AG09309 (cell line): ENCODE results near the gene SASH1.

ENCODE experiments used
- DNase-seq: peaks from one replicate; pipeline ENCODE4 v3.0.0-alpha.2; 2010; ENCODE audit warnings: low read depth
- H3K4me3 ChIP-seq: 2 replicates; pipeline ENCODE4 v1.5.1; 2011; ENCODE audit warnings: mild to moderate bottlenecking, low read depth, low read length, moderate library complexity; ENCODE audit not compliant: control insufficient read depth
- TF ChIP-seq, protein P1 (sequence below): IDR thresholded peaks from 2 replicates; pipeline ENCODE4 v1.5.1; 2011; ENCODE audit warnings: mild to moderate bottlenecking, low read depth, low read length, inconsistent platforms; ENCODE audit not compliant: insufficient read depth, control insufficient read depth; ENCODE audit errors: missing control alignments

The SASH1 gene

DNA sequence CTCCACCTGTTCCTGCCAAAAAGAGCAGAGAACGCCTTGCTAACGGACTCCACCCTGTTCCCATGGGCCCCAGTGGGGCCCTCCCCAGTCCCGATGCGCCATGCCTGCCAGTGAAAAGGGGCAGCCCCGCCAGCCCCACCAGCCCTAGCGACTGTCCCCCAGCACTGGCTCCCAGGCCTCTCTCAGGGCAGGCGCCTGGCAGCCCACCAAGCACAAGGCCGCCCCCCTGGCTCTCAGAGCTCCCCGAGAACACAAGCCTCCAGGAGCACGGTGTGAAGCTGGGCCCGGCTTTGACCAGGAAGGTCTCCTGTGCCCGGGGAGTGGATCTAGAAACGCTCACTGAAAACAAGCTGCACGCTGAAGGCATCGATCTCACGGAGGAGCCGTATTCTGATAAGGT lies 201.8 kb downstream of the SASH1 start:
- H3K4me3 ChIP-seq: no peak overlapping the region
- TF ChIP-seq, protein P1, sequence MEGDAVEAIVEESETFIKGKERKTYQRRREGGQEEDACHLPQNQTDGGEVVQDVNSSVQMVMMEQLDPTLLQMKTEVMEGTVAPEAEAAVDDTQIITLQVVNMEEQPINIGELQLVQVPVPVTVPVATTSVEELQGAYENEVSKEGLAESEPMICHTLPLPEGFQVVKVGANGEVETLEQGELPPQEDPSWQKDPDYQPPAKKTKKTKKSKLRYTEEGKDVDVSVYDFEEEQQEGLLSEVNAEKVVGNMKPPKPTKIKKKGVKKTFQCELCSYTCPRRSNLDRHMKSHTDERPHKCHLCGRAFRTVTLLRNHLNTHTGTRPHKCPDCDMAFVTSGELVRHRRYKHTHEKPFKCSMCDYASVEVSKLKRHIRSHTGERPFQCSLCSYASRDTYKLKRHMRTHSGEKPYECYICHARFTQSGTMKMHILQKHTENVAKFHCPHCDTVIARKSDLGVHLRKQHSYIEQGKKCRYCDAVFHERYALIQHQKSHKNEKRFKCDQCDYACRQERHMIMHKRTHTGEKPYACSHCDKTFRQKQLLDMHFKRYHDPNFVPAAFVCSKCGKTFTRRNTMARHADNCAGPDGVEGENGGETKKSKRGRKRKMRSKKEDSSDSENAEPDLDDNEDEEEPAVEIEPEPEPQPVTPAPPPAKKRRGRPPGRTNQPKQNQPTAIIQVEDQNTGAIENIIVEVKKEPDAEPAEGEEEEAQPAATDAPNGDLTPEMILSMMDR: no peak
- no peak for DNase-seq

DNA sequence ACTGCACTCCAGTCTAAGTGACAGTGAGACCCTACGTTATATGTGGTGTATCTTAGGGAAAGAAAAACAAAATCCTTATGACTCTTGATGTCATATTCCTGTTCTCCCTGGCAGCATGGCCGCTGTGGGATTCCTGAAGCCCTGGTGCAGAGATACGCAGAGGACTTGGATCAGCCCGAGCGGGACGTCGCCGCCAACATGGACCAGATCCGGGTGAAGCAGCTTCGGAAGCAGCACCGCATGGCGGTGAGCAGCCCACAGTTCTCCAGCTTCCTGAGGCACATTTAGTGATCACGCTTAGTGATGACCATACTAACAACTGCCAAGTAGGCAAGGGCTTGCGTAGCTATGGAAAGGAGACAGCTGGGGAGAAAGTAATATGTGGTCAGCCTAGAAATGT lies 203.3 kb downstream of the SASH1 start:
- no peak overlapping the region for H3K4me3 ChIP-seq
- TF ChIP-seq, protein P1: no peak
- no peak for DNase-seq

DNA sequence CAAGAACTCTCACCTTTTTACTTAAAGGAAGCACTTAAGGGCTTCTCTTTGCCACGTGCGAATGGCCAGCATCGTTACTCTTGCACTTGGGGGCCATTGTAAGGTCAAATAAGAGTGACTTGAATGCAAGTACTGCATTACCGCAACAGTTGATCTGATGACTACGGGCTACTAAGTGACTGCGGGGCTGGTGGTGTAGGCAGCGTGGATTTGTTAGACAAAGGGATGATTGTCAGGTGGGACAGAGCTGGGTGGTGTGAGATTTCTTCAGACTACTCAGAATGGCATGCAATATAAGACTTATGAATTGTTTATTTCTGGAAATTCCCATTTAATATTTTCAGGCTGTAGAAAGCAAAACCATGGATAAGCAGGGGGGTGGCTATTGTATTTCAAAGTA lies 204.5 kb downstream of the SASH1 start:
- DNase-seq: no peak
- TF ChIP-seq, protein P1: no peak
- no peak overlapping the region for H3K4me3 ChIP-seq

DNA sequence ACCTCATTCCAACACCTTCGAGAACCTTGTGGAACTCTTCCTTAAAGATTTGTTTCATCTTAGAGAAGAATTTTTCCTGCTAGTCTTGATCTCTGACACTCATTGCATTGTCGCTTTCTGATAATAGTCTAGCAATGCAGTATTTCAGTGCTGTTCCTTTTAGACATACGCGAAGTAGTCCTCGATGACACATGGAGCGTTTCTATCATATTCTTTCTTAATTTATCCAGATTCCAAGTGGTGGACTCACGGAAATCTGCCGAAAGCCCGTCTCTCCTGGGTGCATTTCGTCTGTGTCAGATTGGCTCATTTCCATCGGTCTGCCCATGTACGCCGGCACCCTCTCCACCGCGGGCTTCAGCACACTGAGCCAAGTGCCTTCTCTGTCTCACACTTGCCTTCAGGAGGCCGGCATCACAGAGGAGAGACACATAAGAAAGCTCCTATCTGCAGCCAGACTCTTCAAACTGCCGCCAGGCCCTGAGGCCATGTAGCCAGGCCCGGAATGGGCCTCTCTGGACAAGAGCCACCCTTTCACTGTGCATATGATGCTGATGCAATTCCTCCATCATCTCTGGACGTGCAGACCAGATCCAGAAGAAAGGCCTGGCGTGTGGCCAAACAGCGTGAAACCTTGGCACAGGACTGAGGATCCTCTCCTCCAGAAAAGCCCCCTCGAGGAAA lies 205.6 kb downstream of the SASH1 start:
- TF ChIP-seq, protein P1: no peak
- H3K4me3 ChIP-seq: no peak overlapping the region
- DNase-seq: no peak

DNA sequence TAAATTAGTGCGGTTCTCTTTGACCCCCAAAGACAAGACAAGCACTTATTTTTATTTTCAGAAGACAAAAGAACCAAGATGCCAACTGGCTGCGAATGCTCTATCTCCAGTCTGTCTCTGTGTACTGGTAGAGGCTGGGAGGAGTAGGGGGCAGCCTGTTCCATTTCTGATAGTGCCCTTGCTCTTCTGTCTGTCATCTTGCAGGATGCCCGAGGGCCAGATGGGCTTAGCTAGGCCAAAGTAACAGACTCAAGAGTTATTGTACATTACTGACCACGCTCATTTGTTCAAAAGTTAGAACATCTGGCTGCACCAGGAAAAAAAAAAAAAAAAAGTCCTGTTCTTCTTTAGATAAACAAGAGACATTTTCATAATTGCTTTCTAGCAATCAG lies 206.1 kb downstream of the SASH1 start:
- TF ChIP-seq, protein P1: no peak
- H3K4me3 ChIP-seq: no peak overlapping the region
- no peak for DNase-seq

DNA sequence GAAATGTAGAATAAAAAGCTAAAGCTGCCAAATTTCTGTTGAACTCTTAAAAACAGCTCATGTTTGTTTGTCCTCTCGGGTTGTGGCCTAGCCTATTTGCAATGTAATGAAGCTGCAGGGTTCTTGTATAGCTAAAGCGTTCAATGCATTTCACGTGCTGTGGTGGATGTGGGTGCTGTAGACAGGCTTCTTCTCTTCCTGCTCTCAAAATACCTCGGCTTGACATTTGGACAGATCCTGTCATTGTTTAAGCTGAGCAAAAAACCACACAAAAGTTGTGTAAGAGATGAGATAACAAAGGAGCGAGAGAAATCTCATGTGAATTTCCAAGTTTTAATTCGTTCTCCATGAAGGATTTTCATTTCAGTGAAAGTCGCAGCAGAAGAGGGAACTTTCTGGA lies 207.9 kb downstream of the SASH1 start:
- TF ChIP-seq, protein P1: no peak
- no peak overlapping the region for H3K4me3 ChIP-seq
- DNase-seq: no peak
